GM06990 (cell line): Measurements from ENCODE around the gene BICDL2.

Experiments used
- DNase-seq: peaks from one replicate; pipeline ENCODE4 v3.0.0-alpha.2; 2011; ENCODE audit not compliant: insufficient read length; ENCODE audit errors: extremely low read depth
- H3K27me3 ChIP-seq: replicated peaks from 2 replicates; pipeline ENCODE4 v1.6.0; 2011; ENCODE audit warnings: low read length; ENCODE audit not compliant: control insufficient read depth, insufficient read depth
- H3K36me3 ChIP-seq: 2 replicates; pipeline ENCODE4 v1.5.1; 2011; ENCODE audit warnings: low read length; ENCODE audit not compliant: control insufficient read depth, insufficient read depth
- H3K4me3 ChIP-seq: replicated peaks from 2 replicates; pipeline ENCODE4 v1.5.1; 2011; ENCODE audit warnings: low read depth, mild to moderate bottlenecking, control low read depth, low read length
- CTCF ChIP-seq: IDR thresholded peaks from 2 replicates; pipeline ENCODE4 v1.5.1; 2011; ENCODE audit warnings: low read length, control low read depth, mild to moderate bottlenecking, inconsistent platforms; ENCODE audit not compliant: insufficient read depth, poor library complexity, severe bottlenecking

BICDL2 gene

GRCh38 chr16:2999929-3000328, 36.8 kb downstream of the BICDL2 start:
- H3K36me3 ChIP-seq: no peaks in the 10 kb centered on the region
- no peak for TF ChIP-seq CTCF

GRCh38 chr16:2996298-2996697, 40.4 kb downstream of the BICDL2 start:
- no peak for TF ChIP-seq CTCF
- Histone ChIP-seq H3K4me3 (no peak overlapping the region), H3K36me3 (no peaks in the 10 kb centered on the region), H3K27me3 (peaks cover 1% of the 10 kb centered on the region)
- DNase-seq: no peak

More at GRCh38 chr16:2999929-3000328, 36.8 kb downstream of the BICDL2 start:
- DNase-seq: no peak
- no peak overlapping the region for H3K4me3 ChIP-seq
- H3K27me3 ChIP-seq: peaks cover 1% of the 10 kb centered on the region

- Histone ChIP-seq H3K4me3 (no peak overlapping the region), H3K27me3 (no peaks in the 10 kb centered on the region; the same call in 1 of the 2 replicates), H3K36me3 (no peaks in the 10 kb centered on the region)
- TF ChIP-seq CTCF: no peak
- no peak for DNase-seq
These were observed 44.2 kb downstream of the BICDL2 start for GRCh38 chr16:2992383-2993081.

- DNase-seq: no peak
- Histone ChIP-seq H3K27me3 (no peaks in the 10 kb centered on the region; the same call in 1 of the 2 replicates), H3K36me3 (no peaks in the 10 kb centered on the region), H3K4me3 (no peak overlapping the region)
- TF ChIP-seq CTCF: no peak
These were observed 45.0 kb downstream of the BICDL2 start for GRCh38 chr16:2991566-2992261.

- TF ChIP-seq CTCF: no peak
- H3K4me3 ChIP-seq: no peak overlapping the region
- no peaks in the 10 kb centered on the region; the same call in 1 of the 2 replicates for H3K27me3 ChIP-seq
- H3K36me3 ChIP-seq: no peaks in the 10 kb centered on the region
- DNase-seq: no peak
These were observed 45.9 kb downstream of the BICDL2 start for GRCh38 chr16:2990891-2991290.
